GM06990 (cell line): Measurements from ENCODE around the gene CD72.

Experiments
- DNase-seq: peaks from one replicate; pipeline ENCODE4 v3.0.0-alpha.2; 2011; ENCODE audit not compliant: insufficient read length; ENCODE audit errors: extremely low read depth
- H3K27me3 ChIP-seq: replicated peaks from 2 replicates; pipeline ENCODE4 v1.6.0; 2011; ENCODE audit warnings: low read length; ENCODE audit not compliant: control insufficient read depth, insufficient read depth
- H3K36me3 ChIP-seq: 2 replicates; pipeline ENCODE4 v1.5.1; 2011; ENCODE audit warnings: low read length; ENCODE audit not compliant: control insufficient read depth, insufficient read depth
- H3K4me3 ChIP-seq: replicated peaks from 2 replicates; pipeline ENCODE4 v1.5.1; 2011; ENCODE audit warnings: low read depth, mild to moderate bottlenecking, control low read depth, low read length
- CTCF ChIP-seq: IDR thresholded peaks from 2 replicates; pipeline ENCODE4 v1.5.1; 2011; ENCODE audit warnings: low read length, control low read depth, mild to moderate bottlenecking, inconsistent platforms; ENCODE audit not compliant: insufficient read depth, poor library complexity, severe bottlenecking

Gene CD72

GRCh38 chr9:35619800-35620158 lies 1.6 kb upstream of the CD72 start:
- TF ChIP-seq CTCF, result no peak
- H3K27me3 ChIP-seq, result no peaks in the 10 kb centered on the region
- peak; percentile 66 for DNase-seq
- no peak overlapping the region for H3K4me3 ChIP-seq
- no peaks in the 10 kb centered on the region for H3K36me3 ChIP-seq

GRCh38 chr9:35618854-35619799 lies 914 bp upstream of the CD72 start:
- DNase-seq, result peak; percentile 74
- Histone ChIP-seq H3K36me3 (no peaks in the 10 kb centered on the region), H3K4me3 (no peak overlapping the region), H3K27me3 (no peaks in the 10 kb centered on the region)
- TF ChIP-seq CTCF, result no peak

GRCh38 chr9:35617548-35617947 lies 665 bp downstream of the CD72 start:
- TF ChIP-seq CTCF, result no peak
- Histone ChIP-seq H3K4me3 (peak overlapping the region; percentile 43), H3K27me3 (no peaks in the 10 kb centered on the region), H3K36me3 (no peaks in the 10 kb centered on the region)
- DNase-seq, result no peak

GRCh38 chr9:35616681-35617459 lies 1.3 kb downstream of the CD72 start:
- no peaks in the 10 kb centered on the region for H3K36me3 ChIP-seq
- H3K27me3 ChIP-seq, result no peaks in the 10 kb centered on the region
- DNase-seq, result peak; percentile 82
- TF ChIP-seq CTCF, result peak; percentile 43
- peak overlapping the region; percentile 43 for H3K4me3 ChIP-seq

- Histone ChIP-seq H3K4me3 (no peak overlapping the region), H3K36me3 (no peaks in the 10 kb centered on the region), H3K27me3 (no peaks in the 10 kb centered on the region)
- no peak for TF ChIP-seq CTCF
- no peak for DNase-seq
Measured at GRCh38 chr9:35615981-35616680, 2.1 kb downstream of the CD72 start.
